GM21447 (cell line): ENCODE data around the gene CCDC78.

Experiments
- ATAC-seq: cut with Tn5 transposase; IDR thresholded peaks from one replicate; pipeline ENCODE4 v1.9.1; 2021; ENCODE audit not compliant: unreplicated experiment

The CCDC78 gene

DNA sequence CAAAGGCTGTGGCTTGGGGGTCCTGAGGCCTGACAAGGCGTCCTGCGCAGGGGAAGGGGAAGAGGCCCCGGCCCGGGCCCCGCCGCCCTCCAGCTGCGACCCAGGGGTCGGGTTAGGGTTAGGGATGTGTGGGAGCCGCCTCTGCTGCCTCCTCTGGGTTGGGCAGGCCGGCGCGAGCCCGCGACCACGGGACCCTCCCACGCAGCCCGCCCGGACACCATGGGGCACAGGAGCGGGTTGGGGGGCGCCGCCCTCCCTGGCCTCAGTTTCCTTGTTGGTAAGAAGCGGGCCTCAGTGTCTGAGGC, 14.2 kb upstream of the CCDC78 start:
- ATAC-seq = no peak

DNA sequence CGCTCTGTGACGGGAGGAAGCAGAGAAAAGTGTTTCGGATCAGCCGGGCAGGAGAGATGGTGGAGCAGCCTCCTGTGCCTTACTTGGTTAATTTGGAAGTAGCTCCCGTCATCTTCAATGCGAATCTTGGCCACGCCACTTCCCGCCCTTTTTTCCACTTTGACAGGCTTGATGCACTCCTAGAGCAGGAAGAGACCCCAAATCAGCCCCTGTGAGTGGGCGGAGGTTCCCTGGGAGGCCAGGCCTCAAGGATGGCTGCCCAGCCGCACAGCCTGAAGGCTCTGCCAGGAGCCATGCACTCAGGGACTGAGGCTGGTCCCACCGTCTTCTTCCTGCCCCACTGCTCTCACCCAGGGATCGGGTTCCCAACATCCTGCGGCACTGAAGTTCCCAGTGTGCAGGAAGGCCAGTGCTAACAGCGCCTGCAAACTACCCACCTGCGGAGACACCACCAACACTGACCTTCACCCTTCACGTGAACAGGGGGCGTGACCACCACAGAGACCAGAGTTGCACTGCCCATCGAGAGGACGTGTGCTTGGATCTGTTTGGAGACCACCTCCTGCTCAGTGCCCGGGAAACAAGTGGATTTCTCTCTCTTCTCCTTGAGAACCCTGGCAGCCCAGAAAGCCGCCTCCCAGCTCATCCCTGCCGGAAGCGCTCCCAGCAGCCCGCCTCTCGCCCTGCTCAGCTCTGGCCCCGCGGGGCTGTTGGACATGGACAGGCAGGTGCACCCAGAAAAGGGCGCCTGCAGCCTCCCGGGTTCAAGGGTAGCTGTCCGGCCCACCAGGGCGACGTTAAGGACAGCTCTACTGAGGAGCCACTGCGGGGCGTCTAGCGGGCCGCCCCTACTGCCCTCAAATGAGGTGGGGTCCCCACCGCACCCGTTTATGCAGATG, 13.6 kb upstream of the CCDC78 start:
- no peak for ATAC-seq

GRCh38 chr16:736936-737481, 10.8 kb upstream of the CCDC78 start:
- no peak for ATAC-seq

DNA sequence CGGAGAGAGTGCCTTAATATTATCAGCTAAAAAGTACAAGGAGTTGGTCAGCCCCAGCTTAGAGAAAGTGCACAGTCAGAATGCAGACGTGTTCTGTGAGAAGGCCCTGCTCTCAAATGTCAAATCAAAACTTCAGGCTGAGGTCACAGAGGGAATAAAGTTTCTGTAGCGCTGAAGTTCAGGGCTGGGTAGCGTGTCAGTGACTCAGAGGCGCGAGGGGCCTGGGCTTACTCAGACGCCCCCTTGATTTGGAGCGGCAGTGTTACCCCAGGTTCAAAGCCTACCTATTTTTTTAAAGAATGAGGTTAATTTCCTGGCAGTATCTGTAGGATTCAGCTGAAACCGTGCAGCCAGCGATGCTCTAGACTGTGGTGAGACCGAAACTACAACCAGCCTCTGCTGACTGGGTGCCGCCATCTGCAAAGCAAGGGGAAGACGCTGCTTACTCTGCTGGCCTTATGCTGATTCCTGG, 9.8 kb upstream of the CCDC78 start:
- ATAC-seq = no peak

DNA sequence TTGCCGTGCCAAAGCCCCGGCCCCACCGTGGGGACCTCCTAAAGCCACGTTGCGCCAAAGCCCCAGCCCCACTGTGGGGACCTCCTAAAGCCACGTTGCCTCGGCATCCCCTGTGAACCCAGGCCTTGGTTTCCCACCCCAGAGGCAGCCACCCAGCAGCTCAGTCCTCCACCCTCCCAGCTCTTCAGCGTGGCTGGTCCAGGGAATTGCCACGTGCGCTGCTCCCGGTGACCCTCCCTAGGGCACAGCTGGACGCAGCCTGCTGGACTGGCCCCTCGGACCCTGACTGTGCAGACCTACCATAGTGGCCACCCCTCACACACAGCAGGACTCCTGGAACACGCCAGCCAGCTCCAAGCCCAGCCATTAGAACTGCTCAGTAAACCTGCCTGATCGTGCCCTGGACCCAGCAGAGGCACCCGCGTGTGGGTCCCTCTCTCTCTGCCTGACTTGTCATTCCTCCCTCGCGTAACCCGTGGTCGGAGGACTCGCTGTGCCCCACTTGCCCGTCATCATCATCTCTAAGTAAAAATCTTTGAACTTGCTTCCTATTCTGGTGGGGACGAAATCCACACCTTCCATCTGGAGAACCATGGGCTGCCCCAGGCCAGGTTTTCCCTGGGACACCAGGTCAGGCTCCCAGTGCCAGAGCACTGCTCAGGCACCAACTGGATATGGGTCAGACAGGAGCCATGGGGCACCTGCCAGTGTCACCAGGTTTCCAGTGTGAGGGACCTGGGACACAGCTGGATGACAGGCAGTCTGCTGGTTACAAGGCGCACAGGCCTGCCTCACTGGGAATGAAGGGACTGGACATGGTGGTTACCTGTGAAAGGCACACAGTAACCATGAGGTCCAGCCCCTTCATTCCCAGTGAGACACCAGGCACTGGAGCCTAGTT, 9.0 kb upstream of the CCDC78 start:
- ATAC-seq = no peak

DNA sequence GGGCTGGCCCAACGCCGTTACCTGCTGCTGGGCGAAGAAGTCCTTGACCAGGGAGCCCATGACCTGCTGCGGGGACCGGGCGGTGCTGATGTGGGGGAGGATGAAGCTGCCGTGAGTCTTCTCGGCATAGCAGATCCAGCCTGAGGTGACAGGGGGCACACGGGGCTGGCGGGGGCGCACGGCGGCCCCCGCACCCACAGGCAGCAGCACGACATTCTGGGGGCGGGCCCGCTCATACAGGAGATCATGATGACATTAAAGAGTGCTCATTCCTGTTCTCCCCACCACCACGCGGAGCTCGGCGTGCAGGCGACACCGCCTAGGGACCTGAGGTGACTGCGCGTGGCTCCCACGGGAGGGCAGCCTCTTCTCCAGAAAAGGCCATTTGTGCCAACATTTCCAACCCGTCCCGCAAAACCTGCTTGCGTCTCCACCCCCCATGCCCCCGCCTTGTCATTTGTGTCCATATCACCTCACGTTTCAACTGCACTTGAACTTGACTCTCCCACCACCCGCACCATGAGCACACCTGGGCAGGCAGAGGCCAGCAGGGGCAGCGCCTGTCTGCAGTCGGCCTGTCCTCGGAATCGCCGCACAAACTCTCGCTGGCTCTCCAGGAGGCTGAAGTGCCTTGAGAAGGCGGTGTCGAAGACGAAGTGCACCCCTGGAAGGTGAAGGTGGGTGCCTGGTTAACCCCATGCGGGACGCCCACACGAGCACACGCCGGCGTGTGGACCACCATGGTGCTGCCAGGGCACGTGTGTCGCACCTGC, 8.2 kb upstream of the CCDC78 start:
- no peak for ATAC-seq

DNA sequence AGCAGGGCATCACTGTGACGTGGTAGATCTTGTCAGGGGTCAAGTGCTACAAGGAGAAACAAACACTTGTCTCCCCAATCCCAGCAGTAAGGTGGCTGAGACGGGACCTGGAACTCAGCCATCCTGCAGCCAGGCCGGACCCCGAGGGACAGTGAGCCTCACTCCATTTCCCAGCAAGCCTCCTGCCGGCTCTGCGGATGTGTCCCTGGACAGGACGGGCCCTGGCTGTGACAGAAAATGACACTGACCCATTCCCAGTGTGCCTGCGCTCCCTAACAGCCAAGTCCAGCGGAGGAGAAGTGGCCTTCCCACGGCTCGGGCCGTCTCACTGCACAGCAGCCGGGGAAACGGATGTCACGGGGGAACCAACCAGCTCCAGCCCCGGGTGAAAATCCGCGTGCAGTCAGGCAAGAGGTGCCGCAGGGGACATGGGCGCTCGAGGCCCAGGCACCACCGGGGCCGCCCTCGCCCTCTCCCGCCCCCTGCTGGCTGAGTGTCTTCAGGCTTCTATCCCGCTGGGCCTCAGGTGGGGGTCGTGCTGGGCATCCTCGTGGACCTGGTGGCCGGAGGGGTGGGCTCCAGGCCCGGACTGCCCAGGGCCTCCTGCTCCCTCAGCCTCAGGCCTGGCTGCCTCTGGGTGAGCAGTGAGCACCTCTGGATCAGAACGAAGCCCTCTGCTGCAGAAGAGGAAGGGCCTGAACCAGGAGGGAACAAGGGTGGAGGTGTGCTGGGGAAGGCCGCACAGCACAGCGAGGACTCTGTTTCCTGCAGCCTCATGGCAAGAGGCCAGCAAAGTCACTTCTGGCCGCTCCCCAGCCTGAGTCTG, 7.4 kb upstream of the CCDC78 start:
- ATAC-seq = no peak

GRCh38 chr16:732936-733335, 6.7 kb upstream of the CCDC78 start:
- ATAC-seq = no peak

DNA sequence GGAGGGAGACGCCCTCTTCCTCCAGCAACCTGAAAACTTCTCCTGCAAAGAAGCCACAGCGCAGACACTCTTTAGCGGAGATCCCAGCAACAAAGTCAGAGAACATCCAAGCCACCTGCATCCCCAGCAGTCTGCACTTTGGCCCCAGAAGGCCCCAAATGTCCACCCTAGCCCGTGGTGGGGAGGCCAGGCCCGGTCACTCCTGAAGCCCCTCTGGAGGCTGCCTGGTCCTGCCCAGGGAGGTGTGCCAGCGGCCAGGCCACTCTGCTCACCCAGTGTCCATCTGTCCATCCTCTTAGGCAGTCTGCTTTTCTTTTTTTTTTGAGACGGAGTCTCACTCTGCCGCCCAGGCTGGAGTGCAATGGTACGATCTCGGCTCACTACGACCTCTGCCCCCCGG, 6.1 kb upstream of the CCDC78 start:
- no peak for ATAC-seq

DNA sequence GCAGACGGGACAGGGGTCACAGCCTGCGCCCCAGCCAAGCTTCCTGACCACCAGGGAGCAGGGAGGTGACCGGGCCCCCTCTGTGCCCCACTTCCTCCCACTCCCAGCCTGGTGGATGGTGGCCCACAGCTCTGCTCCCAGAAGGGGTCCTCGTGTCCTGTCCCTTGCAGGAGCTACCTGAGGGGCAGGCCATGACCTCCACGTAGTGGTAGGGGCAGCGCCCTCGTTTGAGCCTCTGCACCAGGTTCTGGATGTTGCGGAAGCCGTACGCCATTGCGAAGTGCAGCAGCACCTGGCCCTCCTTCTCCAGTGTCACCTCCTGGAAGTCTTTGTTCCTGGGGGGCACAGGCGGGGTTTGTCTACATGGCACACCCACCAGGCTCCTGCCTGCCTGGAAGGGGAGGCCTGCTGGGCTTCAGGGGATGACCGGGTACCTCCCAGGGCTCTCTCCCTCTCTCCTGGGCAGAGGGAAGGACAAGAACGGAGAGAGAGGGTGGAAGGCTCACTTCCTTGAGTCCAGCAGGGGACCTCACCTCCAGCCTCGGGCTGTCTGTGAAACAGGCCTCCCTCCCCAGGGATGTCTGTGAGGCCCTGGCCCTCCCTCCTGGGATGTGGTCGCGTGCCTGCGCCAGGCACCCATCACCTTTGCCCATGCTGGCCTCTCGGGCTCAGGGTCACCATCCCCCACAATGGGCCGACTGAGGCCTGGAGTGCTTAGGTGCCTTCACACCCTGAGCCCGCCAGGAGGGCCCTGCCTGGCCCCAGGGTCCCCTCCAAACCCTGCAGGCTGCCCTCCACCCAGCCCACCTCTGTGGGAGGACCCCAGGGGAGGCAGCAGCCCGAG, 4.6 kb upstream of the CCDC78 start:
- ATAC-seq = no peak

DNA sequence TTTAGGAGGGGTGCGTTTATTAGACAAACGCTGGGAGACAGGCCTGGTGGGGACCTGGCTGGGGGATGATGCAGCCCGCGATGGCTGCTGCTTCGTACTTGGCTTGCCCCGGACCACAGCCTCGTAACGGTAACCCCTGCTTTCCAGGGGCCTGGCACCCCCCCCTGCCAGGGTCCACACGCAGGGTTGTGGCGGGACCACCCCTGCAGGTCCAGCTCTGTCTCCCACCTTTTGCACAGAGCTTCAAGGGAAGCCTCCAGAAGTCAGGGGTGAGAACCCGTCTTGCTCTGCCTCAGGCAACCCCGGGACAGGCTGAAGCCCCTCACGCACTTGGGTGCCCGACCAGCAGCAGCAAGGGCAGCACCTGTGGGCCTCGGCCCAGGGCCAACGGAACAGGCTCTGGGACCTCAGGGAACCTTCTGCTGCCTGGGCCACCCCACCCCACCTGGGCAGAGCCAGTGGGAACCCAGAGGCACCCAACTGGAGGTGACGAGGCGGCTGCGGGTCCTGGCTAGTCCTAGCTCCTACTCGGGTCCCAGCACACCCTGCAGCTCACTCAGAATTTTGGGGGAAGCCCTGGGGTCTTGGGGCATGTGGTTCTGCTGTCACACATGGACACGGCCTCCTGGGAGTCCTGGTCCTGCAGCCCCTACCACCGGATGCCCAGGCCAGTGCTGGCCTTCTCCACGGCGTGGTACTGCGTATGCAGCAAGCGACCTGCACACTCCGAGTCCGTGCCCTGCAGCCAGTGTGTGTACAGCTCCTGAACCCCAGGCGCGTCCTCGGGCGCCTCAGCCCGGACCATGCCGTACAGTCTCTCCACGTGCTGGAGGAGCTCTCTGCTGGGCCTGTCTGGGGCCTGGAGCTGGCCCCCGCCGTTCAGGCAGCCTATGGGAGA, 3.8 kb upstream of the CCDC78 start:
- no peak for ATAC-seq

DNA sequence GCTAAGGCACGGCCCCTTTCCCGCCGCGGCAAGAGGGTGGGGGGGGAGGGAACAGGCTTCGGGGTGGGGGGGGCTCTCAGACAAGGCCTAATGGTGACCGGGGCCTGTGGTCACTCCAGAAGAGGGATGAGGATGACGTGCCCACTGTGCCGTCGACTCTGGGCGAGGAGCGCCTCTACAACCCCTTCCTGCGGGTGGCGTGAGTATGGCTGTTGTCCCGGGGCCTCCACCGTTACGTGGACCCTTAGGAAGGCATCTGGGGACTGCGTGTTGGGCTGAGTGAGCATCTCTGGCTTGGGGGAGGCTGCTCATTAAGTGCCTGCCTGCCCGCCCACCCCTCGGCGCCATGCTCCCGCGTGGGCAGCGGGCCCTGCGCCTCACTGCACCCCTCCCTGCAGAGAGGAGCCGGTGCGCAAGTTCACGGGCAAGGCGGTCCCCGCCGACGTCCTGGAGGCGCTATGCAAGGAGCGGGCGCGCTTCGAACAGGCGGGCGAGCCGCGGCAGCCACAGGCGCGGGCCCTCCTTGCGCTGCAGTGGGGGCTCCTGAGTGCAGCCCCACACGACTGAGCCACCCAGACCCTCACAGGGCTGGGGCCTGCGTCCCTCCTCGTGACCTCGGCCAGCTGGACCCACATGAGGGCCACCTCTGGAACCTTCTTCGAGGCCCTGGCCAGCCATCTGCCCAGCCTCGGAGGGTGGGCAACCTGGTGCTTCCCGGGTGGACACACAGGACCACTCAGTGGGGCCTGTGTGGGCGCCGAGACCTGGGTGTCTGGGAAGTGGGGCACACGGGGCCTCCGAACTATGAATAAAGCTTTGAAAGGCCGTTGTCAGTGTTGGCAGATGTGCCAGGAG, 2.9 kb upstream of the CCDC78 start:
- no peak for ATAC-seq

DNA sequence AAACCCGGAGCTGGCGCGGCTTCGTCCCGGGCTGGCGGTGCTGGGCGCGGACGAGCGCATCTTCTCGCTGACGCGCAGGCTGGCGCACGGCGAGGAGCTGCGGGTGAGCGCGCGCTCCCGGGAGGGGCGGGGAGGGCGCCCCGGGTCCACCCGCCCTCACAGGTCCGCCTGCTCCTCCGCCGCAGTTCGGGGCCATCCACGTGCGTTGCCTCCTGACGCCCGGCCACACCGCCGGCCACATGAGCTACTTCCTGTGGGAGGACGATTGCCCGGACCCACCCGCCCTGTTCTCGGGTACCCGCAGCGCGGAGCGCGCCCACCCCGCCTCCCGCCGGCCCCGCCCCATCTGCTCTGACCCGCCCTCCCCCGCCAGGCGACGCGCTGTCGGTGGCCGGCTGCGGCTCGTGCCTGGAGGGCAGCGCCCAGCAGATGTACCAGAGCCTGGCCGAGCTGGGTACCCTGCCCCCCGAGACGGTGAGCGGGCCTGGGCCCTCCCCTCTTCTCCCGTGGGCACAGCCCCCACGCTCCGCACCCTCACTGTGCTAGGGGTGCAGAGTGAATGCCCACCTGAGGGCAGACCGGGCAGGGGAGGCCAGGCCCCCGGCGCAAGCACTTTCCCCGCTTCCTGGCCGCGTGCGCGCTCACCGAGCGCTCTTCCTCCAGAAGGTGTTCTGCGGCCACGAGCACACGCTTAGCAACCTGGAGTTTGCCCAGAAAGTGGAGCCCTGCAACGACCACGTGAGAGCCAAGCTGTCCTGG, 2.1 kb upstream of the CCDC78 start:
- ATAC-seq = peak; percentile 36

DNA sequence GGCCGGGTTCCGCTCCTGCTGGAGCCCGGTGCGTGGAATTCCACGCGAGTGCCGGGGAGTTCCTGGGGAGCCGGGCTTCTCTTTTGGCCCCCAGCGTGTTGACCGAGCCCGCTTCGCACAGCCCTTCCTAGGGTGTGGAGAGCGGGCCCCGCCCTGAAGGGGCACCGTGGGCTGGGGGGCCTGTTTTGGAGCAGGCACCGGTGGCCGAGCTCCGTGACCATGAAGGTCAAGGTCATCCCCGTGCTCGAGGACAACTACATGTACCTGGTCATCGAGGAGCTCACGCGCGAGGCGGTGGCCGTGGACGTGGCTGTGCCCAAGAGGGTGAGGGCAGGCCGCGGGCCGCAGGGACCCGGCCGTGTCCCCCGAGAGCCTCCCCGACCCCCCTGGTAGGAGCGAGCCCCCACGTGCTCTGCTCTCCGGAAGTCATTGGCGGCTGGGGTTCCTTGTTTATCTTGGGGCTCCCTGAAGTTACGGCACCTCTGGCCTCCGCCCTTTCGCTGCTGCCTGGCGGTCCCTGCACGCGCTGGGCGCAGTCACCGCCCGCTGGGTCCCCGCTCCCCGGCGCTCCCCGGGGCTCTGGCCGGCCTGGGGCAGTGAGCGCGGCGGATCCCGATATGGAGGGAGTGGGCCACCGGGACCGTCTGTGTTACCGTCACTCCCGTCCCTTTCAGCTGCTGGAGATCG, 1.2 kb upstream of the CCDC78 start:
- ATAC-seq = no peak

- no peak for ATAC-seq
These were observed 130 bp downstream of the CCDC78 start for GRCh38 chr16:726188-726437.

DNA sequence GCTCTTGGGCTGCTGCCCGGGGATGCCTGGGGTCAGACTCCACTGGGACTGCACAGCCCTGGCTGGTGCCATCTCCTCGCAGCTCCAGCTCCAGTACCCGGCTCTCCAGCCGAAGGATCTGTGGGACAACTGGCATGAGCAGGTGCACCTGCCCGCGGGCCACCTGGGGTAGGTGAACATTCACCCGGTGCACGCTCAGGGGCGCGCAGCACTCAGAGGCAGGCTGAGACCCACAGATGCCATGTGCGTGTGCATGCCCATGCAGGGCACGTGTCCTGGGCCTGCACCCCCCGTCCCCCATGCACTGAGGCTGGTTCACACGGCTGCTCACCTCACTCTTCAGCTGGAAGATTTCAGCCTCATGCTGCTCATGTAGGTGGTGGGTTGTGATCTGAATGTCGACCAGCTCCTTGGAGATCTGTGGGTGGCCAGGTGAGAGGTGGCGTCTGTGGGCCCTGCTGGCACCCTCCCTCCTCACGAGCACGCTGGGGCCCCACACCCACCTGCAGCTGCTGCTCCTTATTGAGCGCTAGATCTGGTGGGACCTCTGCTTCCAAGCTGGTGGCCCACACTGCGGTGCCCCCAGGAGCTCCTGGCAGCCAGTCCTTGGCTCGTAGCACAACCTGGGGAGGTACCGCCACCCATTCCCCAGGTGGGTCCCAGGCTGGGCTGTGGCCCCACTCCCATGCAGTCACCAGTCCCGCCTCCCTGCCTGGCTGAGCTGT, 618 bp downstream of the CCDC78 start:
- no peak for ATAC-seq
